Fibroblast of lung (primary cell): ENCODE results near the gene IL18RAP.

Experiments
- CTCF ChIP-seq, 2 donors: IDR thresholded peaks in 1 of 2; conservative IDR thresholded peaks in 1 of 2; 1 replicate in 1 of 2; 2 replicates in 1 of 2; pipeline ENCODE4 v1.5.1; 2011 to 2012; ENCODE audit warnings: low read length in 2 of 2, control low read depth in 1 of 2, inconsistent platforms in 1 of 2, low read depth in 1 of 2, mild to moderate bottlenecking in 1 of 2
- EZH2 ChIP-seq: IDR thresholded peaks from 2 replicates; pipeline ENCODE4 v1.5.1; 2012; ENCODE audit warnings: low read length, control low read depth, mild to moderate bottlenecking; ENCODE audit errors: missing control alignments

GRCh38 chr2:102446936-102447335, 24.0 kb downstream of the IL18RAP start:
- TF ChIP-seq EZH2 (no peak), CTCF (conservative IDR thresholded peaks at IDR 0.05 in 1 of 2, IDR thresholded peaks at IDR 0.05 in 1 of 2; ENCODE audit: low read depth in 1 of 2, low read length in 2 of 2) (no peak)
